Stimulated activated CD8-positive, alpha-beta memory T cell treated with anti-CD3 and anti-CD28 coated beads, Interleukin-12 subunit alpha, Interleukin-12 subunit beta, amount 100 ng/mL, for 1 hour (primary cell): ENCODE measurements around the gene ERCC6L.
A peak's percentile ranks its signal among the peaks of the same experiment; 100 is the strongest.
"Not testable (repeated sequence)": the region's sequence is repeated elsewhere in the genome, so short reads cannot be mapped to it uniquely, and the experiment has no call there.

Source experiments
- DNase-seq: peaks from one replicate; pipeline ENCODE4 v3.0.0-alpha.2; 2020; ENCODE audit warnings: low read depth

Gene ERCC6L

GRCh38 chrX:72253686-72254085, 14.9 kb upstream of the ERCC6L start:
- DNase-seq: no peak

GRCh38 chrX:72247206-72247942, 8.5 kb upstream of the ERCC6L start:
- DNase-seq: no peak

GRCh38 chrX:72245461-72246089, 6.7 kb upstream of the ERCC6L start:
- peak; percentile 10 for DNase-seq

- no peak for DNase-seq
Observed at GRCh38 chrX:72243472-72243871, 4.6 kb upstream of the ERCC6L start.

GRCh38 chrX:72240976-72241375, 2.1 kb upstream of the ERCC6L start:
- DNase-seq: no peak

- DNase-seq: no peak
Observed at GRCh38 chrX:72238183-72238582, 644 bp downstream of the ERCC6L start.

GRCh38 chrX:72236841-72237240, 2.0 kb downstream of the ERCC6L start:
- DNase-seq: no peak

- DNase-seq: no peak
Observed at GRCh38 chrX:72230290-72230689, 8.5 kb downstream of the ERCC6L start.

GRCh38 chrX:72220375-72220774, 18.5 kb downstream of the ERCC6L start:
- DNase-seq: not testable (repeated sequence)

- DNase-seq: no peak
Observed at GRCh38 chrX:72216973-72217372, 21.9 kb downstream of the ERCC6L start.

- no peak for DNase-seq
Observed at GRCh38 chrX:72208126-72208800, 30.6 kb downstream of the ERCC6L start.

GRCh38 chrX:72207366-72207765, 31.5 kb downstream of the ERCC6L start:
- DNase-seq: no peak

- DNase-seq: no peak
Observed at GRCh38 chrX:72205706-72206105, 33.1 kb downstream of the ERCC6L start.

- DNase-seq: no peak
Observed at GRCh38 chrX:72203421-72203820, 35.4 kb downstream of the ERCC6L start.

- no peak for DNase-seq
Observed at GRCh38 chrX:72202792-72203401, 35.9 kb downstream of the ERCC6L start.

GRCh38 chrX:72201836-72202536, 36.8 kb downstream of the ERCC6L start:
- no peak for DNase-seq

- no peak for DNase-seq
Observed at GRCh38 chrX:72182924-72183323, 55.9 kb downstream of the ERCC6L start.

GRCh38 chrX:72181178-72182125, 57.4 kb downstream of the ERCC6L start, which contains the start of gene PIN4:
Gene PIN4 (plus strand): TSS chrX:72181757. CDS start chrX:72181786, 29 bp downstream.
- peak; percentile 59 for DNase-seq

- no peak for DNase-seq
Observed at GRCh38 chrX:72180539-72180938, 58.3 kb downstream of the ERCC6L start.

GRCh38 chrX:72176981-72177380, 61.8 kb downstream of the ERCC6L start:
- no peak for DNase-seq

- DNase-seq: not testable (repeated sequence)
Observed at GRCh38 chrX:72176289-72176688, 62.5 kb downstream of the ERCC6L start.
